GM18526 (cell line): ENCODE data around the gene STPG1.

Experiments used
- POLR2A ChIP-seq: IDR thresholded peaks from 3 replicates; pipeline ENCODE4 v1.6.1; 2011; ENCODE audit not compliant: insufficient read length; ENCODE audit errors: extremely low read depth

The STPG1 gene

GRCh38 chr1:24325587-24326449, 87.8 kb downstream of the STPG1 start:
- TF ChIP-seq POLR2A = no peak

- no peak for TF ChIP-seq POLR2A
Measured at GRCh38 chr1:24324903-24325302, 88.7 kb downstream of the STPG1 start.

- TF ChIP-seq POLR2A = no peak
Measured at GRCh38 chr1:24323281-24323680, 90.3 kb downstream of the STPG1 start.

- no peak for TF ChIP-seq POLR2A
Measured at GRCh38 chr1:24322470-24323177, 91.0 kb downstream of the STPG1 start.

- no peak for TF ChIP-seq POLR2A
Measured at GRCh38 chr1:24321697-24322469, 91.7 kb downstream of the STPG1 start.

- TF ChIP-seq POLR2A = no peak
Measured at GRCh38 chr1:24321126-24321525, 92.5 kb downstream of the STPG1 start.

GRCh38 chr1:24319962-24320361, 93.6 kb downstream of the STPG1 start:
- no peak for TF ChIP-seq POLR2A

GRCh38 chr1:24319312-24319863, 94.2 kb downstream of the STPG1 start, which contains the start of gene GRHL3:
Gene GRHL3 (plus strand): TSS chr1:24319357. CDS start chr1:24319552, 195 bp downstream.
- TF ChIP-seq POLR2A = no peak

- TF ChIP-seq POLR2A = no peak
Measured at GRCh38 chr1:24318615-24319311, 94.8 kb downstream of the STPG1 start.

- no peak for TF ChIP-seq POLR2A
Measured at GRCh38 chr1:24317956-24318614, 95.5 kb downstream of the STPG1 start.

- TF ChIP-seq POLR2A = no peak
Measured at GRCh38 chr1:24317081-24317480, 96.5 kb downstream of the STPG1 start.

- no peak for TF ChIP-seq POLR2A
Measured at GRCh38 chr1:24316645-24317044, 96.9 kb downstream of the STPG1 start.

- no peak for TF ChIP-seq POLR2A
Measured at GRCh38 chr1:24315391-24315790, 98.2 kb downstream of the STPG1 start.

- TF ChIP-seq POLR2A = no peak
Measured at GRCh38 chr1:24311741-24312140, 101.8 kb downstream of the STPG1 start.

GRCh38 chr1:24311234-24311633, 102.3 kb downstream of the STPG1 start:
- no peak for TF ChIP-seq POLR2A
